Liver (tissue), 9 donors: ENCODE measurements around the gene FTCD. TPM values are rescaled to one million over a fixed set of nuclear protein-coding genes. Genes with fewer than 3 reads are reported as not detected.

Experiments used
- DNase-seq: peaks from one replicate; pipeline ENCODE4 v3.0.0-alpha.2; 2017; ENCODE audit warnings: low spot score
- H3K27ac ChIP-seq, 2 donors: one replicate each; pipeline ENCODE4 v1.7.0; 2013; ENCODE audit warnings: inconsistent platforms in 2 of 2, low read length in 2 of 2, control low read depth in 1 of 2, low read depth in 1 of 2, mild to moderate bottlenecking in 1 of 2
- H3K27me3 ChIP-seq, 4 donors: one replicate each; pipeline versions ENCODE4 v1.6.1 to v1.7.0; 2013; ENCODE audit warnings: low read length in 3 of 4, inconsistent platforms in 1 of 4, mild to moderate bottlenecking in 1 of 4, moderate library complexity in 1 of 4; ENCODE audit not compliant: control insufficient read depth in 4 of 4, insufficient read depth in 4 of 4
- H3K36me3 ChIP-seq, 4 donors: one replicate each; pipeline versions ENCODE4 v1.6.1 to v1.7.0; 2013; ENCODE audit warnings: low read length in 3 of 4, mild to moderate bottlenecking in 3 of 4, low read depth in 1 of 4, moderate library complexity in 1 of 4; ENCODE audit not compliant: control insufficient read depth in 4 of 4, insufficient read depth in 3 of 4
- H3K4me1 ChIP-seq, 4 donors: one replicate each; pipeline versions ENCODE4 v1.6.1 to v1.7.0; 2013; ENCODE audit warnings: low read length in 3 of 4, mild to moderate bottlenecking in 3 of 4, moderate library complexity in 1 of 4; ENCODE audit not compliant: control insufficient read depth in 4 of 4, insufficient read depth in 4 of 4
- H3K4me3 ChIP-seq, 3 donors: one replicate each; pipeline versions ENCODE4 v1.6.1 to v1.7.0; 2013; ENCODE audit warnings: low read length in 3 of 3, control low read depth in 1 of 3, low read depth in 1 of 3, mild to moderate bottlenecking in 1 of 3
- H3K9ac ChIP-seq, 2 donors: one replicate each; pipeline ENCODE4 v1.7.0; 2013; ENCODE audit warnings: low read length in 2 of 2, mild to moderate bottlenecking in 2 of 2, moderate library complexity in 2 of 2, control low read depth in 1 of 2, low read depth in 1 of 2
- H3K9me3 ChIP-seq, 4 donors: one replicate each; pipeline versions ENCODE4 v1.6.1 to v1.7.0; 2013; ENCODE audit warnings: low read length in 3 of 4; ENCODE audit not compliant: control insufficient read depth in 4 of 4
- ATF3 ChIP-seq: IDR thresholded peaks from 2 replicates; pipeline ENCODE4 v1.6.1; 2016; ENCODE audit warnings: antibody characterized with exemption
- EGR1 ChIP-seq, 2 donors: IDR thresholded peaks; 2 replicates each; pipeline ENCODE4 v1.6.1; 2016 to 2018; ENCODE audit warnings: antibody characterized with exemption in 2 of 2, low read depth in 2 of 2
- FOXA1 ChIP-seq: IDR thresholded peaks from 2 replicates; pipeline ENCODE4 v1.6.1; 2016; ENCODE audit warnings: antibody characterized with exemption
- FOXA2 ChIP-seq: IDR thresholded peaks from 2 replicates; pipeline ENCODE4 v1.6.1; 2016; ENCODE audit warnings: antibody characterized with exemption
- HNF4A ChIP-seq, 2 donors: conservative IDR thresholded peaks; 2 replicates each; pipeline ENCODE4 v1.6.1; 2016; ENCODE audit warnings: antibody characterized with exemption in 2 of 2, mild to moderate bottlenecking in 2 of 2
- HNF4G ChIP-seq: IDR thresholded peaks from 2 replicates; pipeline ENCODE4 v1.6.1; 2016; ENCODE audit warnings: antibody characterized with exemption
- JUND ChIP-seq, 2 donors: IDR thresholded peaks; 2 replicates each; pipeline ENCODE4 v1.6.1; 2016; ENCODE audit warnings: antibody characterized with exemption in 2 of 2
- RAD21 ChIP-seq, 2 donors: IDR thresholded peaks; 2 replicates each; pipeline ENCODE4 v1.6.1; 2016; ENCODE audit warnings: antibody characterized with exemption in 2 of 2, mild to moderate bottlenecking in 2 of 2
- REST ChIP-seq: IDR thresholded peaks from 2 replicates; pipeline ENCODE4 v1.6.1; 2016; ENCODE audit warnings: antibody characterized with exemption, mild to moderate bottlenecking
- RXRA ChIP-seq, 2 donors: IDR thresholded peaks; 2 replicates each; pipeline ENCODE4 v1.6.1; 2017 to 2018; ENCODE audit warnings: antibody characterized with exemption in 2 of 2, mild to moderate bottlenecking in 1 of 2
- SP1 ChIP-seq: IDR thresholded peaks from 2 replicates; pipeline ENCODE4 v1.6.1; 2018; ENCODE audit warnings: antibody characterized with exemption, mild to moderate bottlenecking
- YY1 ChIP-seq: IDR thresholded peaks from 2 replicates; pipeline ENCODE4 v1.6.1; 2016; ENCODE audit warnings: antibody characterized with exemption, mild to moderate bottlenecking
- ZBTB33 ChIP-seq: IDR thresholded peaks from 2 replicates; pipeline ENCODE4 v1.6.1; 2016; ENCODE audit warnings: antibody characterized with exemption
- WGBS: extraction: QIAGEN DNeasy Blood & Tissue Kit; methylation state at CpG from one replicate; pipeline ENCODE4 v1.1.7; 2013; 5-methylcytosine and 5-hydroxymethylcytosine counted together
- polyA plus RNA-seq, 2 donors: library from polyadenylated mRNA; stranded (reverse) in 1 of 2; unstranded in 1 of 2; fragments of 200-250 nt in 1 of 2; fragments of >200 nt in 1 of 2; fragmentation: Nextera tagmentation in 1 of 2; extraction: Ambion mirVana in 1 of 2; gene quantifications; one replicate each; pipeline versions ENCODE4 v1.2.1 to v1.2.3, GENCODE V29; 2013 to 2015
- total RNA-seq, 2 donors: library from RNA; depleted of rRNA; stranded (reverse); fragments of >200 nt; gene quantifications; one replicate each; pipeline ENCODE4 v1.2.3, GENCODE V29; 2014
- TF ChIP-seq, protein P1 (sequence below): fragments of 150-350 bp; IDR thresholded peaks from 2 replicates; pipeline ENCODE4 v1.5.1; 2017; ENCODE audit warnings: improper control_type of control experiment, low read depth, low read length; ENCODE audit not compliant: missing input control
- TF ChIP-seq, protein P2 (sequence below): IDR thresholded peaks from 2 replicates; pipeline ENCODE4 v1.6.1; 2016; ENCODE audit warnings: antibody characterized with exemption
- donor health status: healthy.
- donor health status: healthy.
- donor health status: healthy.
- donor health status: healthy.
- donor health status: healthy.

FTCD gene
- total and polyA plus RNA-seq, 4 donors = 130 to 182 (median 173) TPM

DNA sequence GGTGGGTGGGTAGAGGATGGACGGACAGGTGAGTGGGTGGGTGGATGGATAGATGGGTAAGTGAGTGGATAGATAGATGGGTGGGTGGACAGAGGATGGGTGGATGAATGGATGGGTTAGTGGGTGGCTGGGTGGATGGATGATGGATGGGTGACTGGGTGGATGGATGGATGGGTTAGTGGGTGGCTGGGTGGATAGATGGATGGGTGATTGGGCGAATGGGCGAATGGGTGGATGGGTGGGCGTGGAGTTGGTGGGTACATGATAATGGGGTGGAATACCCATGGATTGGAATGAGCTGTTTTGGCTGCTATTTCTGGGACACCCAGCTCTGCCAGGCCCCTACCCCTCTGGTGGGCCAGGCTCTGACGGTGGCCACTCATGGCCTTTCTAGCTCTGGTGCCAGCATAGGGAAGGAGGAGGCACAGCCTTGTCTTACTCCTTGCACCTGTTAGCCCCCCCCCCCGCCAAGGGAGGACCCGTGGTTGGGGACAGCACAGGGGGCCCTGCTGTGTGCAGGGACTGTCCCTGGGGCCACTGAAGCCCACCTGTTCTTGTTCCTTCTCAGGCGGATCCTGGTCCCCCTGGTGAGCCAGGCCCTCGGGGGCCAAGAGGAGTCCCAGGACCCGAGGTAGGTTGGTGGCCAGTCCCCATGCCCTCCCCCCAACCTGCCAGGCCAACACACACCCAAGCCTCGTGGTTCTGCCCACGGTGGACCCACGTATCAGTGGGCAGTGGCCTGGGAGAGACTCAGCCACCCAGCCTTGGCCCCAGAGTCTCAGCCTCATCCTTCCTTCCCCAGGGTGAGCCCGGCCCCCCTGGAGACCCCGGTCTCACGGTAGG lies 31.1 kb downstream of the FTCD start (continued):
- TF ChIP-seq ZBTB33 = no peak
- TF ChIP-seq JUND (IDR thresholded peaks at IDR 0.05) = no peak
- no peak for TF ChIP-seq FOXA2

- TF ChIP-seq RXRA (IDR thresholded peaks at IDR 0.05) = no peak
- TF ChIP-seq FOXA1 = no peak
- no peak for TF ChIP-seq ATF3
- TF ChIP-seq HNF4A (conservative IDR thresholded peaks at IDR 0.05) = no peak
- no peak for TF ChIP-seq FOXA2
- TF ChIP-seq SP1 = no peak
- TF ChIP-seq REST = no peak
- TF ChIP-seq EGR1 (IDR thresholded peaks at IDR 0.05; ENCODE audit: low read depth in 2 of 2) = no peak
- H3K9ac ChIP-seq = no peak overlapping the region
- no peaks in the 10 kb centered on the region for H3K9me3 ChIP-seq
- DNase-seq = no peak
- H3K27me3 ChIP-seq = no peaks in the 10 kb centered on the region
- 84% methylated on average over 12 of the region's 12 CpGs for WGBS
- no peak overlapping the region for H3K27ac ChIP-seq
- no peak overlapping the region for H3K4me3 ChIP-seq
- H3K4me1 ChIP-seq = peaks cover 0 to 5% (median 0%) of the 10 kb centered on the region in 4 donors
- no peaks in the 10 kb centered on the region for H3K36me3 ChIP-seq
These were observed 32.4 kb downstream of the FTCD start for GRCh38 chr21:46122758-46123683.

GRCh38 chr21:46122237-46122671 lies 33.1 kb downstream of the FTCD start:
- Histone ChIP-seq H3K9ac (no peak overlapping the region), H3K4me3 (no peak overlapping the region), H3K27me3 (no peaks in the 10 kb centered on the region), H3K9me3 (no peaks in the 10 kb centered on the region), H3K4me1 (peaks cover 0 to 5% (median 0%) of the 10 kb centered on the region in 4 donors), H3K27ac (no peak overlapping the region), H3K36me3 (no peaks in the 10 kb centered on the region)
- WGBS = 87% methylated on average over 12 of the region's 12 CpGs
- no peak for DNase-seq
- TF ChIP-seq REST = no peak
- TF ChIP-seq HNF4A (conservative IDR thresholded peaks at IDR 0.05) = no peak
- no peak for TF ChIP-seq FOXA1
- TF ChIP-seq, protein P1, sequence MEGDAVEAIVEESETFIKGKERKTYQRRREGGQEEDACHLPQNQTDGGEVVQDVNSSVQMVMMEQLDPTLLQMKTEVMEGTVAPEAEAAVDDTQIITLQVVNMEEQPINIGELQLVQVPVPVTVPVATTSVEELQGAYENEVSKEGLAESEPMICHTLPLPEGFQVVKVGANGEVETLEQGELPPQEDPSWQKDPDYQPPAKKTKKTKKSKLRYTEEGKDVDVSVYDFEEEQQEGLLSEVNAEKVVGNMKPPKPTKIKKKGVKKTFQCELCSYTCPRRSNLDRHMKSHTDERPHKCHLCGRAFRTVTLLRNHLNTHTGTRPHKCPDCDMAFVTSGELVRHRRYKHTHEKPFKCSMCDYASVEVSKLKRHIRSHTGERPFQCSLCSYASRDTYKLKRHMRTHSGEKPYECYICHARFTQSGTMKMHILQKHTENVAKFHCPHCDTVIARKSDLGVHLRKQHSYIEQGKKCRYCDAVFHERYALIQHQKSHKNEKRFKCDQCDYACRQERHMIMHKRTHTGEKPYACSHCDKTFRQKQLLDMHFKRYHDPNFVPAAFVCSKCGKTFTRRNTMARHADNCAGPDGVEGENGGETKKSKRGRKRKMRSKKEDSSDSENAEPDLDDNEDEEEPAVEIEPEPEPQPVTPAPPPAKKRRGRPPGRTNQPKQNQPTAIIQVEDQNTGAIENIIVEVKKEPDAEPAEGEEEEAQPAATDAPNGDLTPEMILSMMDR = no peak
- no peak for TF ChIP-seq YY1
- TF ChIP-seq RAD21 (IDR thresholded peaks at IDR 0.05) = no peak
- no peak for TF ChIP-seq RXRA (IDR thresholded peaks at IDR 0.05)
- no peak for TF ChIP-seq ATF3
- no peak for TF ChIP-seq HNF4G
- TF ChIP-seq, protein P2, sequence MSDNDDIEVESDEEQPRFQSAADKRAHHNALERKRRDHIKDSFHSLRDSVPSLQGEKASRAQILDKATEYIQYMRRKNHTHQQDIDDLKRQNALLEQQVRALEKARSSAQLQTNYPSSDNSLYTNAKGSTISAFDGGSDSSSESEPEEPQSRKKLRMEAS = no peak
- TF ChIP-seq JUND (IDR thresholded peaks at IDR 0.05) = no peak
